ENCODE data around the gene ELOVL5.

ELOVL5 gene

DNA sequence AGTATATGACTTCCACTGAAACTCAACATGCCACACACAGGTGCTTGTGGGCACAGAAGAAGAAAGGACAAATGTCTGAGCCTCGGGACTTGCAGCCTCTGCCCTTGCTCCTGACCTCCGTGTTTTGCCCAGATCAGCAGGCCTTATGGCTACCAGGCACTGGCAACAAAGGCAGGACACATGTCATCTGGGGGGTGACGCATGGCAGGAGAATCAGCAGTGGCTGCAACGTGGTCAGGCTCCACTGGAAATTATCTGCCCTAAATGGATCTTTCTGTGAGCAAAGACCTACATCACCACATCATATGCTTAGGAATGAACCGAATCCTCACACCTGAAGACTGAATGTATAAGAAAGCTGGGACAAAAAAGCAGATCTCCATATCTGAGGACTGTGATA, 78.9 kb downstream of the ELOVL5 start:
- DNase-seq (ENCODE audit: low read depth): no peak

DNA sequence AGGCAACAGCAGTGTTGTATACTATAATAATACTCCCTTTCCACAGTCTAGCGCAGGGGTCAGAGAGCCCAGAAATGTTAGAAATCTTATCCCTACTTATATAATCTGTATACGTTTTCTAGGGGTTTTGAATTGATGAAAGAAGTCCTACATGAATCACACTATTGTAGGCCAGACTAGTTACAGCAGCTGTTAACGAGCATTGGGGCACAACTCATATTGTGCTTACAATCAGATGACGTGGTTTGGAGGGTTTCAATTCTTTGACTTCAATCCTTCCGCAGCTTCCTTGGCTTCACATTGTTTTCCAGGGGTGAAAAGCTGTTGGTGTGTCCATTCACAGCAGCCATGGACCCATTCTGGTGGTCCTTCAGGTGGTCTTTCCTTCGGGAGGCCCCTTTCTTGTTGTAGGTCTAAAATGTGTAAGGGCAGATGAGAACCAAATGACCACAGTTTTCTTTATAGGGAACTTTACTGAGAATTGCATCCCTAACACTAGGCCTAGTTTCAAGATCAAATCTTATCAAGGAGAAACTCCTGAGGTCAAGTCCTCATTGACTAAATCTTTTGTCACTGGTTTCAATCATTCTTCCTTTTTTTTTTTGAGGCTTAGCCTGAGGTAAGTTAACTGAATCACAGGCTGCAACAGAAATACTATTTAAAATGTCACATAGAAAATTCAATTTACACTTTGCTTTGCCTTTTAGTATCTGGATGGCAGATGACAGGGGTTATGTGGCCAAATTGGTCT, 79.7 kb downstream of the ELOVL5 start:
- no peak for DNase-seq (ENCODE audit: low read depth)

DNA sequence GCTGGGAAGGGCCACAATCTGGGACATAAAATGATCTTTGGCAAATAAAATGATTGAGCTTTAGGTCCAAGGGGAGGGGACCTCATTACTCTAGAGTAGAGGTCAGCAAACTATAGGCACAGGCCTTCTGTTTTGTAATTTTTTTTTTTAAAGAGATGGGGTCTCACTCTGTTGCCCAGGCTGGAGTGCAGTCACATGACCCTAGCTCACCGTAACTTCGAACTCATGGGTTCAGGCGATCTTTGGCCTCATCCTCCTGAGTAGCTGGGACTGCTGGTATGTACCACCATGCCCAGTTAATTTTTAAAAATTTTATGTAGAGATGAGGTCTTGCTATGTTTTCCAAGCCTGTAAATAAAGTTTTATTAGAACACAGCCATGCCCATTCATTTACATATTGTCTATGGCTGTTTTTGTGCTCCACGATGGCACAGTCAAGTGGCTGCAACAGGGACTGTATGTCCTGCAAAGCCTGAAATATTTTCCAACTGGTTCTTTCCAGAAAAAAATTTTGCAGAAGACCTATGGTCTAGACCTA, 82.1 kb downstream of the ELOVL5 start:
- no peak for DNase-seq (ENCODE audit: low read depth)

DNA sequence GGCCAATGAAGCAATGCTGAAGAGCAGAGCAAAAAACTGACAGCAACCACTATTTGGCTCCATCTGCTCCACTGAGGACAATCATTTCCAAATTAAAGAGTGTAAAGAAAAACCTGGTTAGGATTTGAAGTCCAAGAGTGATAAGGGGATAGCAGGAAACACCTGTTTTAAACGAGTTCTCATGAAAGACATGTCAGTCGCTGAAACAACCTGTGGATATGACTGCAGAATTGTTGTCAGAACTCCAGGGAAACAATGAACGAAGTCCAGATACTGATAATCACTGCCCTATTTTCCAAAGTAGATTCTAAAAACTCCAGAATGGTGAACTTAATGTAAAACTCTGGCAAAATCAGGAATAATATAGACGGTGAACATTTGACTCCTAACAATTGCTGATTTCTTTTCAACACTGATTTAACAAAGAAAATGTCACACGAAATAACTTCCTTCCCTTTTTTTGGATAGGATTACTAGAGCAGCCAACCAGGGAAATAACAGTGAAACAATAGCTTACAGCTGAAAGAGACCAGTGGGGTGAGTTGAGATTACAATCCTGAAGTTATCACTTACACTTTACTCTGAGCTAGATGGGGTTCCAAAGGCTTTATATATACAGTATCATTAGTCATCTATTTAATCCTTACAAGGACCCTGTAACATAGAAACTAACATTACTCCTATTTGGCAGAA, 83.7 kb downstream of the ELOVL5 start:
- no peak for DNase-seq (ENCODE audit: low read depth)

DNA sequence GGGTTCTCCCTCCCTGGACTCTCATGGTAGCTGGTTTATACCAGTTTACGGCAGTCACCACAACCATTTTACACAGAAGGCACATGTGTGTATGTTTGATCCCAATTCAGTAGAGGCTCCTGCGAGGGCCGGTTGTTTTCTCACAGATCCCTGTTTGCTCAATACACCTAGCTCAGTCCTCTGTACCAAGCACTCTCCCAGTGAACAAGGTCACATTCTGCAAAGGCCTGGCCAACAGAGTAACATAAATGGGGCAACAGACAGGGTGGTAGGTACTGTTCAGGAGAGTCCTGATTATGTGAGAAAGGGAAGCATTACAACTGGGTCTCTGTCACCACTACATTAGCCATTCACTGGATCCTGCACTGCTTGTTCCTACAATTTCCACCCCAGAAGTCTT, 84.4 kb downstream of the ELOVL5 start:
- DNase-seq (ENCODE audit: low read depth): no peak

DNA sequence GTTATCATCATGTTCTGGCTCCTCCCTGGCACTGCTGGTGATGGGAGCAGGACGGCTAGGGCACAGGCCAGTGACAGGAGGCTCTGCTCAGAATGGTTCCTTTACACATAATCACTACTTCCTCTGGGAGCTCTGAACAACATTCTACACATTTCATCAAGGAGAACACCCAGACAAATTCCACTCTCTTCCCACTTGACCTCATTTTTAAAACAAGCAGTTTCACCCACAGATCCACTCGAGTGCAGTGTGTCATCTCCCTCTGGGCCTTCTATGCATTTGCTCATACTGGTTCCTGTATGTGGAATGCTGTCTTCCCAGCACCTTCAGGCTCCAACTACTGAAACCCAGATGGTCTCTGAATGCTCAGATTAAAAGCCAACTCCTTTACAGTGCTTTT, 84.8 kb downstream of the ELOVL5 start:
- no peak for DNase-seq (ENCODE audit: low read depth)

DNA sequence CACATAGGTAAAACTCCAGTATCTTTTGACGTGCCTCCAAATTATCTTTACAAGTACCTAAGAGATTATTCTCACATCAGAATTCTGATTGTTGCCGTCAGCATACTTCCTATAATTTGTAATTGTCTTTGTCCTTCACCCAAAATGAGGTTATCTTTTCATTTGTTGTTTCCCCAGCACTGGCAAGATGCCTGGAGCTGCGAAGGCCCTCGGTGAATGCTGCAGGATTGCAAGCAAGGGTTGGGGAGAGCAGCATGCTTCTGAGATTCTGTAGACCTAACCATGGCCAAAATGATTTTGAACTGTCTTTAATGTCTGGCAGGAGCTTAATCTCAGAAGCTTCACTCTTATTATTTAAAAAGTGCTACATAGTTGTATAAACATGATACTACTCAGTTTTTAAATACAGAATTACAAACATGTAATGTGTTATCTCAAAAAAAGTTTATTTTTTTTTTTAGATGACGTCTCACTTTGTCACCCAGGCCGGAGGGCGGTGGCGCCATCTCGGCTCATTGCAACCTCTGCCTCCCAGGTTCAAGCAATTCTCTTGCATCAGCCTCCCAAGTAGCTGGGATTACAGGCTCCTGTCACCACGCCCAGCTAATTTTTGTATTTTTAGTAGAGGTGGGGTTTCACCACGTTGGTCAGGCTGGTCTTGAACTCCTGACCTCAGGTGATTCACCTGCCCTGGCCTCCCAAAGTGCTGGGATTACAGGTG, 88.7 kb downstream of the ELOVL5 start:
- no peak for DNase-seq (ENCODE audit: low read depth)

DNA sequence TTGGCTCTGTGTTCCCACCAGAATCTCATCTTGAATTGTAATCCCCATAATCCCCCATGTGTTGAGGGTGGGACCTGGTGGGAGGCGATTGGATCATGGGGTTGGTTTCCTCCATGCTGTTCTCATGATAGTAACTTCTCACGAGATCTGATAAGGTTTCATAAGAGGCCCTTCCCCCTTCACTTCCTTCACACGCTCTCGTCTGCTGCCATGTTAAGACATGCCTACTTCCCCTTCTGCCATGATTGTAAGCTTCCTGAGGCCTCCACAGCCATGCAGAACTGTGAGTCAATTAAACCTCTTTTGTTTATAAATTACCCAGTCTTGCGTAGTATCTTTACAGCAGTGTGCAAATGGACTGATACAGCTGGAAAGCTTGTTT, 90.0 kb downstream of the ELOVL5 start:
- DNase-seq (ENCODE audit: low read depth): no peak

DNA sequence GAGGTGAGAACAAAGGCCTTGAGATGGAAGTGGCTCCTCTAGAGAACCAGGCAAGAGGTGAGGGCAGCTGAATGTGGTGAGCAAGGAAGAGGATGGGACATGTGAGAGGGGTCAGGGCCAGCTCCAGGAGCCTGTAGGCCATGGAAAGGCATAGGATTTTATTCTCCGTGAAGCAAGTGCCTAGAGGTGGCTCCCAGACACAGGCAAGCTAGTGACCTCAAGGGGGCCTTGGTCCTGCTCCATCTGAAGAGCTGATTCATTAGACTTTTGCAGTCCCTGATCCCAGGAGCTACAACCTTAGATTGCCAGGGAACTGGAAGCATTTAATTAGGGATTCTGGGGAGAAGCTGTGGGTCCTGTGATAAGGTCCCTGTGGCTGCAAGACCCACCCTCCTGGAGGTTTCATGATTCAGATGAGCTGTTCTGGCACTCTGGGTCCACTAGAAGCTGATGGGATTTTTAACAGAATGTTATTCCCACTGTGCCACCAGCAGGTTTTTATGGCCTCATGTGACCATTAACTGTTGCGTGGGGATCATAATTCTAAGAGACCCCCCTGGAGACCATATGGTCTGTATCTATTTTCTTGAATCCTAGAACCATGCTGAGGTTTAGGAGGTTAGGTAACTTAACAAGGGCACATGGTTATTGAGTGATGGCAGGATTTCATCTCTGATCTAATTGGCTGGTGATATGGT, 90.5 kb downstream of the ELOVL5 start:
- no peak for DNase-seq (ENCODE audit: low read depth)

DNA sequence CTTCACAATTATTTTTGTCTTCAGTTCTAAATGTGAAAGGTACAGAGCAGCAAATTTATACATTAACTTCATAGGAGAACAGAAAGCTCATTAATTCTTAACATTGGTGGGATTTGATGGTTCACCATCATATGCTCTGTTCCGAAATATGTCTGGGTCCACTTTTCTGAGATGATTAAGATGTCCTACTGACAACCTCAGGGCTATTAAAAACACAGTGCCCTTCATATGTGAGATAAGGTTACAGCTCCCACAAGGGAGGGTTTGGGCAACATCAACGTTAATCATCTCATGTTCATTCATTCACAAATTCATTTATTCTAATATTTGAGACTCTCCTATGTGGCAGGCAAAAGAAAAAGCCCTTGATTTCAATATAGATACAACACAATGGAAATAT, 91.2 kb downstream of the ELOVL5 start:
- DNase-seq (ENCODE audit: low read depth): no peak

DNA sequence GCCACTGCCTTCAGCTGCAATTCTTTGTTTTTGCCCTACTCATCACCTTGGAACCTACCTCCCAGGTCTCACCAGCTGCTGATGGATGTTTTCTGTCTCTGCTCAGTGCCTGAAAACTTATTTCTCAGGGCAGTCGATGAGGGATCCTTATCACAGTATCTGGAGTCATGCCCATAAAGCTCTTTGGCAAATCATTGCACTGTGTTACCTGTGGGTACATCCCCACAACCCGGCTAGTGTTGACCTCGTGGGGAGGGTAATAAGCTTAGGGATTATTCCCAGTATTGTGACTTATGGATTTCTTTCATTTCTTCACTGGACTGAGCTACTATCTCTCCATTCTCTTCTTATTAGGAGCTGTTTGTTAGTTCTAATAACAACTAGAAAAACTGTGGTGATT, 91.7 kb downstream of the ELOVL5 start:
- DNase-seq (ENCODE audit: low read depth): no peak

DNA sequence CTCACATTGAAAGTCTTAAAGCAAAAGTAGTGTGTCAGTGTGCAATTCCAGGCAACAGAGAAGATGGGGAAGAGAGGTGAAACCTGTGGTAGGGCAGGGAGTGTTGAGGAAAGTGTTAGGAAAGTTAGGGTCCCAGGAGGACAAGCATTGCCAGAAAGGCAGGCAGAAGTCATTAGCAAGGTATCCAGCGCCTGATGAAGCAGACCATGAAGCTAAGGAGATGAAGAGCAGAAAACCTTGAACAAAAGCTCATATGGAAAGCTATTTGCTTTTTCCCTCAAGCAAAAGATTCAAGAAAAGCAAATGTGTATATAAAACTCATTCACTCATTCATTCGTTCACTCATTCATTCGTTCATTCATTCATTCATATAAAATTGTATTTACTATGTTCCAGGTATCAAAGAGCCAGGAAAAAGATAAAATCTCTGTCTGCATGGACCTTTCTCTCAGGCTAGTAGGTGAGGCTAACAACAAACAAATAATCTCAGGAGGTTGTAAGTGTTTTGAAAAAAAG, 96.5 kb downstream of the ELOVL5 start:
- DNase-seq (ENCODE audit: low read depth): no peak

DNA sequence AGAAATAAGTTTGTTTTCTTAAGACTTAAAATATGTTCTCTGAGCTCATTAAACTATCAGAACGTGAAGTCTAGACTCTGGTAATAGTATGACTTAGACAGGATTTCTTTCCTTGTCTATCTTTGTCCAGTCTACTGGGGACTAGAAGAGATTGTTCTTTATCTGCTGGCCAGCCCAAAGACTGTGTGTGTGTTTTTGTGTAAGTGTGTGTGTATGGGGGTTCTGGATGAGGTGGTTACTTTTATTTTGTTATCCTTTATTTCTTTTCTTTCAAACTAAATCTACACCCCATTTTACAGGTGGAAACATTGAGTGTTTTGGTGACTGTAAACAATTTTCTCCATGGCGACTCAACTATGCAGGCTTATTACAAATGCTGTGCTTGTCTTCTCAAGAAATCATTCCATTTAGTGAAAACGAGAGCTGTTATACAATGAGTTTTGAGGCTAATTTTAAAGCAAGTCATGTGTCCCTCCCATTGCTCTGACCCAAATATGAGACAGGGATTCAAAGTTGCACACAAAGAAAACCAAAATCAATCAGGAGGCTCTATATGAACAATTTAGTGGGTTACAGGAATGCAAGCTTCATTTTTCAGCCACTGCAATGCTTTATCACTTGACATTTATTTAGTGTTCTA, 97.6 kb downstream of the ELOVL5 start:
- no peak for DNase-seq (ENCODE audit: low read depth)

DNA sequence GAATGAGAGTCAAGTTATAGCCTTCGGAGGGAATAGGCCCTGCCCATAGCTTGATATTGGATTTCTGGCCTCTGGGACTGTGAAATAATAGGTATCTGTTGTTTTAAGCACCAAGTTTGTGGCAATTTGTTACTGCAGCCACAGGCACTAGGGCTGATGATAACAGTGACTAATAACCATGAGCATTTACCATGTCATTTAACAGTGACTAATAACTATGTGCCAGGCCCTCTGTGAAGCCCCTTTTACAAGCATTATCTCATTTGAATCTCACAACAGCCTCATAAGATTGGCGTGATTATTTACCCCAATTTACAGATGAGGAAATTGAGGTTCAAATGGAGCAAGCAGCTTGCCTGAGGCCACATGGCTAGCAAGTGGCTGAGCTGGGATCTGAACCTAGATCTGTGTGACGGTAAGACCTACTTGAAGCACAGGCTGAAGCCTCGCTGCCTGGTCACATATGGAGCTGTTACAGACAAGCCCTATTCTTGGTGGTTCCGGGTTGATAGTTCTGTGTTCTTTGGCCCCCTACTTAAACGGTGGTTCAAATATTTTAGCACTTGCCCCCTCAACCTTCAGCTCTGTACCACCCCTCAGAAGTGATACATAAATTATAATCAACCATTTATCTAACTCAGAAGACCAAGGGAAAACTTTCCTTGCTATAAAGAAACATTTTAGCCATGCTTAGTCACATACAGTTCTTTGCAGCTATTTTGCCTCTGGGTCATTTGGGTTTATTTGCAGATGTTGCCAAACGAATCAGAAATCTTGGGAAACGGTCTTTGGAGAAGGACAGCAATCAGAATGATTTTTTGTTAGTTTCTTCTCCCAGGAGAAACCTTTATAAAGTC, 98.3 kb downstream of the ELOVL5 start:
- DNase-seq (ENCODE audit: low read depth): no peak

DNA sequence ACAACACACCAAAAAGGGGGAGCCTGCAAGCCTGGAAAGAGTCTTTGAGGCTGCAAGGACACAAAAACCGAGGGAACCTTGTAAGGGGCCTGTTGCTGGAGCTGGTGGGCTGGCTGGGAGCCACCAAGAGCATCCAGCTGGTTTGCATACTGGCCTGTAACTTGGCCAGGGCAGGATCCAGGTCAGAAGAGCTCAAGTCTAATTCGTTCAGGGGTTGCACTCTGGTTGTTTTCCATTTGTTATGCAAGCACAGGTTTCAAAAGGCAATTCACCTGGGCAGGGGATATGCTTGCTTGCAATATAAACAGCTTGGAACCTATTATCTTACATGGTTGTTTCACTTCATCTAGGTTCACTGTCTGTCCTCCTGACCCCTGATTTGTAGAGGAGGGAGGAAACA, 101.8 kb downstream of the ELOVL5 start:
- DNase-seq (ENCODE audit: low read depth): no peak

DNA sequence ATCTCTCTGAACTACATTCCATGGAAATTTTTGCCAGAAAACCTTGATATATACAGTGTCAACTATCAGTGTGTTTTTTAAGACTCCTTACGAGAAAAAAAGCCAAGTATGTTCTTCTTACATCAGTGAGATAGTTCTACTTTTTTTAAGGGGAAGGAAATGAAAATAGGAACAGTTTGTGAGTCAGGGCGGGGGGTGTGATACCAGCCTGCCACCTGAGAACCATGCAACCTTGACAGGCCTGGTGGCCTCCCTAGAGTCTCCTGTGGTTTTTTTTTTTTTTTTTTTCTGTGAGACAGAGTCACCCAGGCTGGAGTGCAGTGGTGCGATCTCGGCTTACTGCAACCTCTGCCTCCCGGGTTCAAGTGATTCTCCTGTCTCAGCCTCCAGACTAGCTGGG, 103.8 kb downstream of the ELOVL5 start:
- DNase-seq (ENCODE audit: low read depth): no peak

DNA sequence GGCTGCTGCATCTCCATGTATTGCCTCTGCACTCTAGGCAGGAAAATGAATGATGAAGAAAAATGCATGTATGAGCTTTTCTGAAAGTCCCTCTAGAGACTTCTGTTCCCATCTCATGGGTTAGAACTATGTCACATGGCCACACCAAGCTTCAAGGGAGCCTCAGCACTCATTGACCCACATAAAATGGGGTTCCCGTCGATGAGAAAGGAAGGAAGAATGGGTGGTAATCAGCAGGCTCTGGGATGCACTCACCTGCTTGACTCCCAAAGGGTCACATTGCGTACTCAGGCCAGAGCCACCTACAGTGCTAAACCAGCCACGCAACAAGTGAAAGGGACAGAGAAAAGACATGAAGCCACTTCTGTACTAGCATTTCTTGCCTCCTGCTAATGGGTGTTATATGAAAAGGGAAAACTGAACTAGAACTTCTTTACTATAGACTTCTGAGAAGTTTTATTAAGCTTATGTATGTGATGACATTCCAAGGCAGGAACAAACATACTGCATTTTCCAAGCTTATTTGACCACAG, 104.3 kb downstream of the ELOVL5 start:
- DNase-seq (ENCODE audit: low read depth): no peak

DNA sequence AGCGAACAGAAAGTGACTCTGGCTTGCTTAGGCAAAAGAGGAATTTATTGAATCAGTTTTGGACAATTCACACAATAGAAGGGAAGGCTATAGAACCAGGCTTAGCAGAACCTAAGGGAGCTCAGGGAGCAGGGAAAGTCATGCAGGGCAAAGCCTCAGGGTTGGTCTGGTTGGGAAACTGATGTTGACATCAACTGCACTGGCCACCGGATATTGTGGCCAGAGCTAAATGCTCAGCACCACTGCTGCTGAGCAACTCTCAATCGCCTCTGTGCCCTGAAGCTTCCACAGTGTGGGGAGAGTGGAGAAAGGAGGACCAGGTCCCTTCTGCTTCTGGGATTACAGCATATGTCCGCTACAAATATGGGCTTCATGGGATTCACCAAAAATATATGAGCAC, 106.8 kb downstream of the ELOVL5 start:
- no peak for DNase-seq (ENCODE audit: low read depth)

DNA sequence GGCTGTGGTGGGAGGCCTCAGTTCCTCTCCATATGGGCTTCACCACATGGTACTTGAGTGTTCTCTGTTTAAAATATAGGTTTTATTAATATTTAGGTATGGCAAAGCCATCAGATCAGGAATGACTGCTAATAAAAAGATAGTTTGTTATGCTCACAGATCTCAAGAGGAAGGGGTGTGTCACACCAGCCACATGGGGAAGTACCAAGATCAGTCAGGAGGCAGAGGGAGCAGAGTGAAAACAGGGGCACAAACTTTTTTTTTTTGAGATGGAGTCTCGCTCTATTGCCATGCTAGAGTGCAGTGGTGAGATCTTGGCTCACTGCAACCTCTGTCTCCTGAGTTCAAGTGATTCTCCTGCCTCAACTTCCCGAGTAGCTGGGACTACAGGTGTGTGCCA, 108.0 kb downstream of the ELOVL5 start:
- DNase-seq (ENCODE audit: low read depth): no peak

DNA sequence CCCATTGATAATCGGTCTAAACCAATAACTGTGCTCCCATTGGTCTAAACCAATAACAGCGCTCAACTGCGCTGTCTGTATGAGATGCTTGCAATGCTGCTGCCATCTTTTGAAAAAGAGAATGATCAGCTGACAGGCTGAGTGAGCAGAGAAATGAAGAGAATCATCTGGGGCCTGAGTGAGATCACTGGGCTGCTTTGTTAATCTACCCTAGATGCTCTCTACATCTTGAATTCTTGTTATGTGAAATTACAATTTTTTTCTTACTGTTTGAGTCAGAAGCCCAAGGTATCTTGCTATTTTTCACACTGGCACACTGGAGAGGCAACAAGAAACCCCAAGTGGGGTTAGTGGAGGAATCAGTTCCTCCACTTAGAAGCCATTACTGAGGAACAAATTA, 108.6 kb downstream of the ELOVL5 start:
- no peak for DNase-seq (ENCODE audit: low read depth)
